GM18867 (cell line): ENCODE measurements around the gene INSC.

Experiments
- ATAC-seq: cut with Tn5 transposase; IDR thresholded peaks from one replicate; pipeline ENCODE4 v1.9.1; 2021; ENCODE audit warnings: mild to moderate bottlenecking, moderate library complexity; ENCODE audit not compliant: unreplicated experiment

Gene INSC

GRCh38 chr11:15145151-15145550, 30.4 kb downstream of the INSC start:
- no peak for ATAC-seq

GRCh38 chr11:15145615-15146014, 30.9 kb downstream of the INSC start:
- ATAC-seq = no peak

DNA sequence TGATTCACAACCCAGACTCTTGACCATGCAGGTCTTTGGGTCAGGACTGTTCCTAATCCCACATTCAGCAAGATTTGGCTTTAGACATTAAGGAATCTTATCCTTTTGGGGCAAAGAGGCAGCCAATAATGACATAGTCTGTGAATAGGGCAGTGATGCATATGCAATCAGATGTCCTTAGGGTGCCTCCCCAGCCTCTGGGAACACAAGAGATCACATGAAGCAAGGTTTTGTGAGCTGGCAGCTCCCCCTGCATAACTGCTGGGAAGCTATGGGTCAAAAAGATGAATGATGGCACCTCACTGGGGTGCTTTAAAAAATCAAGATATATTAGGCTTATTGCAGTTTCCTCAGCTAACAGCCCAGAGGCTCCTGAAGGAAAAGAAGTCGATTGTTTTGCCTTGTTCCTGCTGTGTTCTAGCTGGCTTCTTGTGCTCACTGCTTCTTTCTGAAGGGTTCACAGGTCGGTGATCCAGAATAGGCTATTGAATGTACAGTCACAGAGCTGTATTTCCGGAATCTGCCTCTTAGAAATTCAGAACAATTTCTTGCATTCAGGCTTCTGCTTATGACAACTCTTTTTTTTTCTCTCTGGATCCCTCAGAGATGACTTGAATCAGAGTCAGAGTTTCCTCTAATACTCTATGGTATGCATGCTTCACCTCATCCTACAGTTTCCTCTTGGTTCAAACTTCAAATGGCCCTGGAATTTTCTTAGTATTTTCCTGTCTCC, 31.7 kb downstream of the INSC start:
- no peak for ATAC-seq

- ATAC-seq = no peak
Observed at GRCh38 chr11:15148169-15148568, 33.4 kb downstream of the INSC start.

- no peak for ATAC-seq
Observed at GRCh38 chr11:15149050-15149449, 34.3 kb downstream of the INSC start.

- ATAC-seq = no peak
Observed at GRCh38 chr11:15150507-15150906, 35.8 kb downstream of the INSC start.

- ATAC-seq = no peak
Observed at GRCh38 chr11:15153231-15153630, 38.5 kb downstream of the INSC start.

GRCh38 chr11:15157181-15157580, 42.5 kb downstream of the INSC start:
- no peak for ATAC-seq

DNA sequence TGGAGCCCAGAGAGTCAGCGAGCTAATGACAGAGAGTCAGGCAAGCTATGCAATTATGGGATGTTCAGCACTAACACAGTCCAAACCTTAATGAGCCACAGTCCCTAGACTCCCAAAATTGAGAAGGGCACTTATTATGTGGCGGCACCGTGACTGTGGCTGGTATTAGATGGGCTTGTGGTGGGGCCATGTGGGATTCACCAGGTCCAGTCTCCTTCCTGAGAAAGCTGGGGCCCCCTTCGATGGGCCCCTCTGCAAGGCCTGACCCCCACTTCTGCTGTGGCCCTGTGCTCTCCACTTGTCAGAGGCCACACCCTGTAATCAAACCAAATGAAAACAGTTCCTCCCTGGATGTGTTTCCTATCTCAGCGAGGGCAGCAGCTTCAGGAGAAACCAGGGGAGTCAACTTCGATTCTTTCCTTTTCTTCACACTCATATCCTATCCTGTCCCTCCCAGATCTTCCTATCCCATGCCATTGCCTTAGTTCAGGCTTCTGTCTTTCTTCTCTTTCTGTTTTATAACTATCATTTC, 42.9 kb downstream of the INSC start:
- no peak for ATAC-seq

GRCh38 chr11:15158351-15159015, 43.8 kb downstream of the INSC start:
- no peak for ATAC-seq

DNA sequence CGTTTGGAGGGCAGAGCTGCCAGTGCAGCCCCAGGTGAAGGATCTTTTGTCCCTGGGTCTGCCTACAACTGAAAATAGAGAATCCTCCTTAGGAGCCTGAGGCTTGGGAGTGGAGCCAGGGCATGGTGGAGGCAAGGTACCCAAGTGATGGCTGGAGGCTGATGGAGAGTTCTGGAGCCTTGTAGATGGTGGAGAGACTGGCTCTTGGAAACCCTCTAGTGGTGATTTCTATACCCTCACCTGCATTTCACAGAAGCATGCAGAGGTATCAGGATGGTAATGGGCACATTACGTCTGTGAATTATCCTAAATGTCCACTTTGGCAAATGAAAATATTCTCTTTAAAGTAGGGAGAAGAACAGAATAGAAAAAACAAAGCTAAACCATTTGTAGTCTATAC, 44.4 kb downstream of the INSC start:
- peak; percentile 93 for ATAC-seq

GRCh38 chr11:15161790-15162189, 47.1 kb downstream of the INSC start:
- no peak for ATAC-seq

- no peak for ATAC-seq
Observed at GRCh38 chr11:15163136-15163535, 48.4 kb downstream of the INSC start.

- ATAC-seq = no peak
Observed at GRCh38 chr11:15166204-15166603, 51.5 kb downstream of the INSC start.

GRCh38 chr11:15169815-15170551, 55.3 kb downstream of the INSC start:
- no peak for ATAC-seq

- no peak for ATAC-seq
Observed at GRCh38 chr11:15170698-15171097, 56.0 kb downstream of the INSC start.

DNA sequence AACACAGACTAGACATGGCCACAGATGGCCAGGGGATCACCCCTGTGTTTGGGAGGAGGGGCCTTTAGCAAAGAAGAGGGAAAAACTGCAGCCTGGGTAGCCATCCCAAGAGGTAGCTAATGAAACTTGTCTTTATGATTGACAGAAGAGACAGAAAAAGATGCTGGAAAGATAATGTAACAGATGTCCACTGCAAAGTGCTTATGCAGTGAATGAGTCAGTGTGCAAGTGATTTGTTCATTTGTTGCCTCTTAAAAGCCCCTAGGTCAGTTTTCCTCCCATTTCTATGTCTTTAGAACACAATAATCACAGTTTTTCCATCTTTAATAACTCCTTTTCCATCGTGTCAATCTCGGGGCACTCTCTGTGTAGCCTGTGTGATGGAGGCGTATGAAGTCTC, 57.2 kb downstream of the INSC start:
- no peak for ATAC-seq

DNA sequence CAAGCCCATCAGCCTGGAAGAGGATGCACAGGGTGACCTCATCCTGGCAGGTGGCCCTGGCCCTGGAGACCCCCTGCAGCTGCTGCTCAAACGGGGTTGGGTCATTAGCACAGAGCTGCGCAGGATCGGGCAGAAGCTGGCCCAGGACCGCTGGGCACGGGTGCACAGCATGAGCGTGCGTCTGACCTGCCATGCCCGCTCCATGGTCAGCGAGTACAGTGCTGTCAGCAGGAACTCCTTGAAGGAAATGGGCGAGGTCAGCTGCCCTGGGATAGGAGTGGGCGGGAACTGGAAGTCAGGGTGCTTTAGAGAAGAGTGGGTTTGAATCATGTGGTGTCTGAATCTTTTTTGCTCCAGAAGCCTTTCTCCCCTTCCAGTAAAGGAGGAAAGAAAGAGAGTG, 61.1 kb downstream of the INSC start:
- ATAC-seq = no peak

GRCh38 chr11:15176646-15177163, 62.0 kb downstream of the INSC start:
- no peak for ATAC-seq

GRCh38 chr11:15177491-15177890, 62.8 kb downstream of the INSC start:
- no peak for ATAC-seq

DNA sequence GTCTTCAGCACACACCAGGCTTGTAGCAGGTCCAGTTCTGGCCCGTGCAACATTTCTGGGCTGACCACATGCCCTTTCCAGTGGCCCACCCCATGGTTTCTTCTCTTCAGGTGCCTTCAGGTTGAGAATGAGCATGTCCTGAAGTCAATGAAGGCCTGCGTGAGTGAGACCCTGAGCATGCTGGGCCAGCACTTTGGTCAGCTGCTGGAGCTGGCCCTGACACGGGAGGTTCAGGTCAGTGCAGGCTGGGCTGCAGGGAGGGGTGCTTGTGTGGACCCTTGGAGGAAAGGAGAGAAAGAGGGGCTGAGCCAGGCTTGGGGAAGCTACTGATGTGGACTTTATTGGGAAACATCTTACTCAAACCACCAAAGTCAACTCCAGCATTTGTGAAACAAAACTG, 63.5 kb downstream of the INSC start:
- ATAC-seq = no peak
